HG03175 (cell line): ENCODE data around the gene FBXL20.
"Not testable (repeated sequence)": the region's sequence is repeated elsewhere in the genome, so short reads cannot be mapped to it uniquely, and the experiment has no call there.

Source experiments
- ATAC-seq: cut with Tn5 transposase; IDR thresholded peaks from one replicate; pipeline ENCODE4 v1.9.1; 2021; ENCODE audit warnings: mild to moderate bottlenecking, moderate library complexity; ENCODE audit not compliant: unreplicated experiment

The FBXL20 gene

DNA sequence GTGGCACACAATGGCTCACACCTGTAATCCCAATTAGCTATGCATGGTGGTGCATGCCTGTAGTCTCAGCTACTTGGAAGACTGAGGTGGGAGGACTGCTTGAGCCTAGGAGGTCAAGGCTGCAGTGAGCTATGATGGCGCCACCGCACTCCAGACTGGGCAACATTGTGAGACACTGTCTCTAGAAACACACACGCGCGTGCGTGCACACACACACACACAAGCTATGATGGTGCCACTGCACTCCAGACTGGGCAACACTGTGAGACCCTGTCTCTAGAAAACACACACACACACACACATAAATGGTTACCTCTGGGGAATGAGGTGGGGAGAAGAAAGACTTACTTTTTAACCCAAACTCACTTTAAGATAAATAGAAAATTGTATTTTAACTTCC lies 16.4 kb downstream of the FBXL20 start:
- no peak for ATAC-seq

DNA sequence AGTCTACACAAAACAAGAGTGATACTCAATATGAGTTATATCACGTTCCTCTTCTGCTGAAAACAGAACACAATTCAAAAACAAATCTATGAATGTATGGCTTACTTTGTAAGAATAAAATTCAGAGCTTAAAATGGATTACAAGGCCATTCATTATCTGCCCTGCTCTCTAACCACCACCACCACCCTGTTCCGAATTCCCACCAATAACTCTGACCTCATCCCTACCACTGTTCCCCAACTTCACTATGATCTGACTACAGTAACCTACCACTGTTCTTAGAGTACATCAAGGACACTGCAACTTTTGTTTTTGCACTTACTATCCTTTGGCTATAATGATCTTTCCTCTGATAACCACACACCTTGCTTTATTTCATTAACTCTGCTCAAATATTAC lies 21.3 kb downstream of the FBXL20 start:
- no peak for ATAC-seq

DNA sequence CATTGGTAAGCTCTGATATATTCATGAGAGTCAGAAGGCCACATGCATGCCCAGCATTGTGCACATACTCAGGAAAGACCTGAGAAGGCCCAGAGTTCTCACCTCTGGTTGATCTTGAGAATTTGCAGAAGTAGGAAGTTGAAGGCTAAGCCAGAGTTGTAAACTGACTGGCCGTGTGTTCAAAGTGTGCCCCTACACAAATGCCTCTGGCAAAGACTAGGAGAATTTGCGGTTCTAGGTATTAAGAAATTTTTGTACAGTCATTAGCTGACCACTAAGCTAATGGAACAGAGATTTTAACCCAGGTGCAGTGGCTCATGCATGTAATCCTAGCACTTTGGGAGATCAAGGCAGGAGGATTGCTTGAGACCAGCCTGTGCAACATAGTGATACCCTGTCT lies 25.0 kb downstream of the FBXL20 start:
- no peak for ATAC-seq

DNA sequence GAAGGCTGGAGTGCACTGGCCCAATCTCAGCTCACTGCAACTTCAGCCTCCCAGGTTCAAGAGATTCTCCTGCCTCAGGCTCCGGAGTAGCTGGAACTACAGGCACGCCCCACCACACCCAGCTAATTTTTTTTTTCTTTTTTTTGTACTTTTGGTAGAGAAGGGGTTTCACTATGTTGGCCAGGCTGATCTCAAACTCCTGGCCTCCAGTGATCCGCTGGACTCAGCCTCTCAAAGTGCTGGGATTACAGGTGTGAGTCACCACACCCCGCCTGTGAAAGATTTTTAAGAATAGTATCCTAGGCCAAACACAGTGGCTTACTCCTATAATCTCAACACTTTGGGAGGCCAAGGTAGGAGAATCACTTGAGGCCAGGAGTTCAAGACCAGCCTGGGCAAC lies 33.6 kb downstream of the FBXL20 start:
- ATAC-seq = not testable (repeated sequence)

DNA sequence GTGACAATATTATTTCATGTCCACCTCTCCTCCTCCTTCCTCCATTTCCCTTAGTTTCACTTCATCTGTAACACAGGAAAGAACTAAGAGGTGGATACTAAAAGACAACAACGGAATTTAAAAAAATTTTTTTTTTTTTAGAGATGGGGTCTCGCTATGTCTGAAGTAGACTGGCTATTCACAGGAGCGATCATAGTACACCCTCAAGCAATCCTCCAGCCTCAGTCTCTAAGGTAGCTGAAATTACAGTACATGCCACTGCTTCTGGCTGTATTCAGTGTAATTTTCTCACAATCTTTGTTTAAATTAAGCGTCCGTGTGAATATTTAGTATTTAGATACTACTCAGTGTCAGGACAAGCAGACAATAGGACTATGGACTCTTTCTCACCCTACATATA lies 35.6 kb downstream of the FBXL20 start:
- no peak for ATAC-seq

DNA sequence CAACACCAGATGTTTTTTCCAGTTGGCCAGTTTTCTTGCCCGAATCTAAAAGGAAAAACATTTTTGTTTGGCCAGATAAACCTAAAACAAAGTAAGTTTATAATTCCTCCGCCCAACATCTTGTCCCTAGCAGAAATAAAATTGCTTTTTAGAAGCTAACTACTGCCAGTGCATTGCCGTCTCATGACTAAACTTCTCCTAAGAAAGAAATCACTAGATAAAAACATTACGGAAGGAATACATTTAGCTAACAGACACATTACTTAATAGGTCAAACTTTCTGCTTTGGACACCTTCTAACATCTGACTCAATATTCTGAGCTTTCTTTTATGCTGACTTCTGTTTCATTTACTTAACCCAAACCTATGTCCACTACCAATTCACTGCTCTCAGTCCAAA lies 36.2 kb downstream of the FBXL20 start:
- ATAC-seq = no peak

DNA sequence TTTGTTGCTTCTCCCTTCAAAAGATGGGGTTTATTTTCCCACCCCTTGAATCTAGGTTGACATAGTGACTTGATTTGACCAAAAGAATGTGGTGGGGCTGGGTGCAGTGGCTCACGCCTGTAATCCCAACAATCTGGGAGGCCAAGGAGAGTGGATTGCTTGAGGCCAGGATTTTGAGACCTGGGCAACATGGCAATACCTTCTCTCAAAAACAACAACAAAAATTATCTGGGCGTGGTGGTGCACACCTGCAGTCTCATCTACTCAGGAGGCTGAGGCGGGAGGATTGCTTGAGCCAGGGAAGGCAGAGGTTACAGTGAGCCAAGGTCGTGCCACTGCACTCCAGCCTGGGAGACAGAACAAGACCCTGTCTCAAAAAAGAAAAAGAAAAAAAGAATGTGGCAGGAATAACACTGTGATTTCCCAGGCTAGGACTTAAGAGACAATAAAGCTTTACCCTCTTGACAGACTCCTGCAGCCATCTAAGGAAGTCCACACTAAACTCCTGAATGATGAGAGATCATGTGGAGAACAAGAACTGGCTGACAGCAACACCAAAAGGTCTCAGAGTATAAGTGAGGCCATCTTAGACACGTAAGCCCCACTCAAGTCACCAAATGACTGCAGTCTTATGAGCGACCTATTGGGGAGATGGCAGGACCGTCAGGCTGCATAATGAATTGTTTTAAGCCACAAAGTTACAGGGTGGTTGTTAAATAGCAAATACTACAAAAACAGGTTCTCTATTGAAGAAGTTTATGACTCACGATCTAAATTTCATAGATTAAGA lies 37.0 kb downstream of the FBXL20 start:
- ATAC-seq = no peak

DNA sequence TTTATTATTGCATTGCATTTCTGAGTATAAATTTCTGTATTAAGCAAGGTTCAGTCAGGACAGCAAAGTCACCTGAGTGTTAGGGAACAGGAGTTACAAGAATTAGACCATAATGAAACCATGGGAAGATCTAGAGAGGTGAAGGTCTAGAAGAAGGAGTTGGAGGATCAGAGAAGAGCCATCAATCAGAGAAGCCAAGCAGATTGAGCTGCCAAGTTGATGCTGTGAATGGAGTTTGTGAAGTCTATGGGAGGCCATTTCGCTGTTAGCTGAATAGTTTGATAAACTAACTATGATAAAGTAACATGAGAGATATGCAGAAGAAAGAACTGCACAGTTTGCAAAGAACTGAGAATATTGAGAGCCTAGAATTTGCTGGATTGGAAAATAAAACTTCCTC lies 40.4 kb downstream of the FBXL20 start:
- ATAC-seq = no peak

DNA sequence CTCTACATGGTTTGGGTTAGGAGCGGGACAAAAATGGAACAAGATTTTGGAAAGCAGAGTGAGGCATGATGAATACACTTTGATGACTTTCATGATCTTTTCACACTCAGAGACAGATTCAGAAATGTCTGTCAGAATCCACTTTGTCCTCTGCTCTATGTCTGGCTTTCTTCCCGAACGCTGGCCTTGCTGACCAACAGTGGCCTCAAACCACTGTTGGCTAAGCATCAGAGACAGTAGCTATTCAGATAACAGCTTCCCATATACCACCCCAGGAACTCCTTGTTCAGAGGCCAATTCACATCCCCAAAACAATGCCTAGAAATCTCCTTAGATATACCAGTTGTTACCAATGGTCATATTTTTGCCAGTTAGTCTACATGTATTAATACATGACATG lies 40.9 kb downstream of the FBXL20 start:
- no peak for ATAC-seq

DNA sequence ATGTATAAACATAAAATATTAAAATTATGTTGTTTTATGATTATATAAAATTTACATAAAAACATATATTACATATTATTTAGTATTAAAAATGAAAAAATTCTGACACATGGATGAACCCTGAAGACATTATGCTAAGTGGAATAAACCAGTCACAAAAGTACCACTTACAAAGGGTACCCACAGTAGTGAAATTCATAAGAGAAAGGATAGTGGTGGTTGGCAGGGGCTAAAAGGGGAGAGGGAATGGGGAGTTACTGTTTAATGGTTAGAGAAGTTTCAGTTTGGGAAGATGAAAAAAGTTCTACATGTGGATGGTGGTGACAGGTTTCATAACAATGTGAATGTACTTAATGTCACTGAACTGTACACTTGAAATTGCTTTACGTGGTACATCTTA lies 41.4 kb downstream of the FBXL20 start:
- ATAC-seq = no peak

DNA sequence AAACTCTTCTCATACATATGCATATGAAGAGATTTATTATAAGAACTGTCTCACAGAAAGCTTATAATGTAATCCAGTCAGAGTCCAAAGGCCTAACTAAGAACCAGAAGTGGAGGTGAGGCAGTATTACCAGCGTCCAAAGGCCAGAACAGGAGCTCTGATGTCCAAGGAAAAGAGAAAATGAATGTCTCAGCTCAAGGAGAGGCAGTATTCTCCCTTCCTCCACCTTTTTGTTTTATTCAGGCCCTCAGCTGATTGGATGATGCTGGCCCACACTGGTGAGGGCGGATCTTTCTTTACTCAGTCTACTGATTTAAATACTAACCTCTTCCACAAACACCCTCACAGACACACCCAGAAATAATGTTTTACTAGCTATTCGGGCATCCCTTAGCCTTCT lies 43.4 kb downstream of the FBXL20 start:
- ATAC-seq = no peak

DNA sequence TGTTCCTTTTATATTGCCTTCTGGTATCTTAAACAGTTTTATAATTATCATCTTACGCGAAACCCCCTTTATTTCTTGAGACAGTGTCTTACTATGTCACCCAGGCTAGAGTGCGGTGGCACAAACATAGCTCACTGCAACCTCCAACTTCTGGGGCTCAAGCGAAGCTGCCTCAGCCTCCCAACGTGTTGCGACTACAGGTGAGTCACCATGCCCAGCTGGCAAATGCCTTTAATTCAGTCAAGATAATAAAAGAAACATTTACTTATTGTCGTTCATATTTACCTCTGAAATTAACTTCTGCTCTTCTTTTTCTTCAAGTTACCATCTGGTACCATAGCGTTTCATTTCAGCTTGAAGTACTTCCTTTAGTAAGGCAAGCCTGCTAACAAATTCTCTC lies 43.9 kb downstream of the FBXL20 start:
- ATAC-seq = no peak

DNA sequence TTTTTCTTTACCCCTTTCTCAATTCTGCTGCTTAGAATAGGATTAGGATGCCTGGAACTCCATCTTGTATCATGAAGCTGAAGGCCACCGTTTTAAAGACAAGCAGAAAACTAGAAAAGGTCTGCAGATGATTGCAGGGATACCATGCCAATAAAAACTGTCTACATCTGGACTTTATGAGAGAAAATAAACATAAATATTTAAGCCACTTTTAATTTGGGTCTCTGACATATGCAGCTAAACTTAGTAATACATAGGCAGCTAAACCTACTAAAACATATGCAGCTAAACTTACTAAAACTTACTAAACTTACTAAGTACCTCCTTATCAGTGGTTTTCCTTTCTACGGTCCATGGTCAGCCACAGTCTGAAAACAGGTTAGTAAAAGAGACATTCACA lies 48.4 kb downstream of the FBXL20 start:
- ATAC-seq = no peak

DNA sequence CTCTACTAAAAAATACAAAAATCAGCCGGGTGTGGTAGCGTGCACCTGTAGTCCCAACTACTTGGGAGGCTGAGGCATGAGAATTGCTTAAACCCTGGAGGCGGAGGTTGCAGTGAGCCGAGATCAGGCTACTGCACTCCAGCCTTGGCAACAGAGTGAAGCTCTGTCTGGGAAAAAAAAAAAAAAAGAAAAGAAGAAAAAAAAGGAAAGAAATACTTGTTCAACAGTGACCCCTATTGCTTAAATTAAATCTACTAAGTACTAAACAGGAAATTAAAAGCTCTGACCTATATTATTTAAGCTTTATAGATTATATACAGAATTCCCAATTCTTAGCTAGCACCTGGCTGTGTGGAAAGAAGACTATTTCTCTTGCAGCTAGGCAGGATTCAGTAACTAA lies 48.9 kb downstream of the FBXL20 start:
- ATAC-seq = no peak

DNA sequence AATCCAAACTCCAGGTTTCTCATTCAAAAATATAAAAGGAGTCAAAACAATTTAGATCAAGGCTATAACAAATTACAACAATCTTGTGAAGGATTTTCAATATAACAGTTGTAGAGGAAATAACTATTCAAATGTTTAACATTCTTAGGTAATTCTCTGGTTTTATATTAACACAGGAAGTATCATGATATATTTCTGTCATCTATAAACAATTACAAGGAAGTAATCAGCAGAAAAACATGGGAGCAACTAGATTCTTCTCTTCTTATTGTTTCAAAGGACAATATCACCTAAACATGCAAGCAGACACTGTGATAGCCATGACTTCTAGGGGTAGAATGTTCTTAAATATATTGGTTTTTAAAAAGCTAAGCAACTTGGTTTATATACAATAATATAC lies 49.9 kb downstream of the FBXL20 start:
- ATAC-seq = no peak

DNA sequence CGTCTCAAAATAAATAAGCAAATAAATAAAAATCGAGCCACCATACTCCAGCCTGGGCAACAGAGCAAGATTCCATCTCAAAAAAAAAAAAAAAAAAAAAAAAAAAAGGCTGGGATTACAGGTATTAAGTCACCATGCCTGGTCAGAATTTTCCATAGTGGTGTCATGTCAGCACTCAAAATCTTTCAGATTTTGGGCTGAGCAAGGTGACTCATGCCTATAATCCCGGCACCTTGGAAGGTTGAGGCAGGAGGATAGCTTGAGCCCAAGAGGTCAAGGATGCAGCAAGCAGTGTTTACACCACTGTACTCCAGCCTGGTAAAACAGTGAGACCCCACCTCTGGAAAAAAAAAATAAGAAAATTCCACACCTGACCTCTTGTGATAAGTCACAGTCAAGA lies 52.2 kb downstream of the FBXL20 start:
- ATAC-seq = no peak

DNA sequence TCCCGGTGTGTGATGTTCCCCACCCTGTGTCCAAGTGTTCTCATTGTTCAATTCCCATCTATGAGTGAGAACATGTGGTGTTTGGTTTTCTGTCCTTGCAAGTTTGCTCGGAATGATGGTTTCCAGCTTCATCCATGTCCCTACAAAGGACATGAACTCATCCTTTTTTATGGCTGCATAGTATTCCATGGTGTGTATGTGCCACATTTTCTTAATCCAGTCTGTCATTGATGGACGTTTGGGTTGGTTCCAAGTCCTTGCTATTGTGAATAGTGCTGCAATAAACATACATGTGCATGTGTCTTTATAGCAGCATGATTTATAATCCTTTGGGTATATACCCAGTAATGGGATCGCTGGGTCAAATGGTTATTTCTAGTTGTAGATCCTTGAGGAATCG lies 54.6 kb downstream of the FBXL20 start:
- ATAC-seq = not testable (repeated sequence)

DNA sequence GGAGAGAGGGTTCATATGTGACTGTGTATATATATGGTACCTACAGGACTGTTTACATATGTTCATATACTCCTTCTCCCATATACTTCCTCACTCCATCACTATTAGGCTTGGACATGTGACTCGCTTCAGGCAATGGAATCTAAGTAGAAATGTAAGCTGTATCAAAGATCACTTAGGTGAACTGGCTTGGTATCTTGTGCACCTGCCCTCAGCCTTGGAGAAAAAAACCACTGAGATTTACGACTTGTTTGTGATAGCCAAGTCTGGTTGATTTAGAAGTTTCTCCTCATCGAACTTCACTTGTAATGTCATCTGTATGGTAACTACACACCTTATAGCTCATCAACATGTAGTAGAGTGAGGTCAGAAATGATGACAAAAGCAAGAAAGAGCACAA lies 59.9 kb downstream of the FBXL20 start:
- ATAC-seq = no peak

DNA sequence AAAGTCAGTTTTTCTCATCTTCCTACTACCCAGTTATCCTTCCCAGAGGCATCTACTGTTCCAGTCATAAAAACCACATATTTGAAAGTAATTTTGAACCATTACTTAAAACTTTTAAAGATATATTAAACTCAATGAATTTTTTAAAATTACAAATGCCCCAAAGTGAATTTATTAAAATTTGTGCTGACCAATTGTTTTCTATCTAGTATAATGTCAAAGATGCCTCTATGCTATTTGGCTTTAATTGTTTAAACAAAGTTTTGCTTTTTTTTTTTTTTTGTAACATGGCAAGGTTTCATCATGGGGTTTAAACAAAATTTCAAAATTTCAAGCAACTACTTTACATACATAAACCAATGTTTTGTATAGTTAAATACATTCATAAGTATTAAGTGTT lies 60.7 kb downstream of the FBXL20 start:
- ATAC-seq = no peak

DNA sequence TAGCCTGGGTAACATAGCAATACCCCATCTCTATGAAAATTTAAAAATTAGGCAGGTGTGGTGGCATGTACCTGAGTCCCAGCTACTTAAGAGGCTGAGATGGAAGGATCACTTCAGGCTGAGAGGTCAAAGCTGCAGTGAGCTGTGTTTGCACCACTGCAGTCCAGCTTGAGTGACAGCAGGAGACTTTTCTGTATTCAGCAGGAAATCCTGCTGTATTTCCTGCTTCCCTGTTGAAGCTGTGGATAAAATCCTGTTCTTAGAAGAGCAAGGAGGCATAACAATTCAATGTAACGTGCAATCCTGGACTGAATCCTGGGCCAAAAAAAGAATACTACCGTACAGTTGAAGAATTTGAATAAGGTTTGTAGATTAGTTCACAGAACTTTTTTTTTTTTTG lies 62.2 kb downstream of the FBXL20 start:
- ATAC-seq = no peak

DNA sequence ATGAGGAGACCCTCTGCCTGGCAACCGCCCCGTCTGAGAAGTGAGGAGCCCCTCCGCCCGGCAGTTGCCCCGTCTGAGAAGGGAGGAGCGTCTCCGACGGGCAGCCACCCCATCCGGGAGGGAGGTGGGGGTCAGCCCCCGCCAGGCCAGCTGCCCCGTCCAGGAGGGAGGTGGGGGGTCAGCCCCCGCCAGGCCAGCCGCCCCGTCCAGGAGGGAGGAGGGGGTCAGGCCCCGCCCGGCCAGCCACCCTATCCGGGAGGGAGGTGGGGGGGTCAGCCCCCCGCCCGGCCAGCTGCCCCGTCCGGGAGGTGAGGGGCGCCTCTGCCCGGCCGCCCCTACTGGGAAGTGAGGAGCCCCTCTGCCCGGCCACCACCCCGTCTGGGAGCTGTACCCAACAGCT lies 63.8 kb downstream of the FBXL20 start:
- ATAC-seq = not testable (repeated sequence)

DNA sequence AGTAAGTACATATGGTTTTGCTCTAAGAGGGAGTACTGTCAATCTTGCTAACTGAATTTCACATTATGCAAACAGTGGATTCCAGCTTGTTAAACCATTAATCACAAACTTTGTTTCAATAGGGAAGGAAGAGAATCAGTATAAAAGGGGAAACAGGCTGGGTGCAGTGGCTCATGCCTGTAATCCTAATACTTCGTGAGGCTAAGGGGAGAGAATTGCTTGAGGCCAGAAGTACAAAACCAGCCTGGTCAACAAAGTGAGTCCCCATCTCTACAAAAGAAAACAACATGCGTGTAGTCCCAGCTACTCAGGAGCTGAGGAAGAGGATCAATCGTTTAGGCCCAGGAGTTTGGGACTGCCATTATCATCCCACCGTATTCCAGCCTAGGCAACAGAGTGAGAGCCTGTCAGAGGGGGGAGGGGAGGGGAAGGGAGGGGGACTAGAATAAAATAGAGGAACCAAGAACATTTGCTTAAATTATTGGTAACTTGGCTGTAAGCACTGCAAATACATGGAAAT lies 65.7 kb downstream of the FBXL20 start:
- no peak for ATAC-seq
